Stimulated activated CD4-positive, alpha-beta T cell treated with anti-CD3 and anti-CD28 coated beads, Interleukin-1b, Interleukin-23, amount 100 ng/mL, for 1 hour (primary cell): Measurements from ENCODE around the gene COG5.

Experiments used
- DNase-seq, 2 donors: peaks; one replicate each; pipeline ENCODE4 v3.0.0-alpha.2; 2020; ENCODE audit warnings: low read depth in 2 of 2

COG5 gene

DNA sequence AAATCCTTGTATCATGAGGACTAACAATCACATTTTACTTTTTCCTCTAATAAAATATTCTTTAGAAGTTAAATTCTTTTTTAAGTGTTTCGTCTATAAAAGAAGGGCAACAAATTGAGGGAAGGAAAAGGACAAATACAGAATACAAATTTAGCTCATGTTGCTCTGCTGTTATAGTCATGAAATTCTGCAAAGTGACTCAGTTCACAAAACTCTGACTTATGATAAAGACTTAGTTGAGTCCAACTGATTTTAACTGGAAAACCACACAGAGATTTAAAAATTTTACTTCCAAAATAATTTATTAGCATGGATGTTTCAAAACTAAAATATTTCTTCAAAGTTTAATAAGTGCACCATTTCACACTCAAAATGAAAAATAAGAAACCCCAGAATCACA, 168.9 kb downstream of the COG5 start:
- DNase-seq: no peak

DNA sequence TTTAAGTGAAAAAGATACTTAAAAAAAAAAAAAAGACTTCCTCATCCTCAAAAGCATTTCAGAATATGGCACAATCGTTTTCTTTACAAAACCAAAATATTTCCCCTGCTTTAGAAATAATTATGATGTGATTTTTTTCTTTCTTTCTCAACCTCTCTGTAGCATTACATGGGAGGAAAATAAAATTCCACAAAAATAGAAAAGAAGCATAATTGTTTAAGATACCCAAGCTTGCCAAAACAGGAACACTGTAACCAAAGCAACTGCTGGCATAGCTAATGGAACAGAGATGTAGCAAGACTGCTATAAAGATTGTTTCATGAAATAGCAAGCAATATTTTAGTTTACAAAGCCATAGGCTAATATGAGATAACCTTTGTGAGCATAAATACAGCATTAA, 169.4 kb downstream of the COG5 start:
- DNase-seq: no peak

GRCh38 chr7:107392830-107393229, 170.9 kb downstream of the COG5 start:
- DNase-seq: no peak

DNA sequence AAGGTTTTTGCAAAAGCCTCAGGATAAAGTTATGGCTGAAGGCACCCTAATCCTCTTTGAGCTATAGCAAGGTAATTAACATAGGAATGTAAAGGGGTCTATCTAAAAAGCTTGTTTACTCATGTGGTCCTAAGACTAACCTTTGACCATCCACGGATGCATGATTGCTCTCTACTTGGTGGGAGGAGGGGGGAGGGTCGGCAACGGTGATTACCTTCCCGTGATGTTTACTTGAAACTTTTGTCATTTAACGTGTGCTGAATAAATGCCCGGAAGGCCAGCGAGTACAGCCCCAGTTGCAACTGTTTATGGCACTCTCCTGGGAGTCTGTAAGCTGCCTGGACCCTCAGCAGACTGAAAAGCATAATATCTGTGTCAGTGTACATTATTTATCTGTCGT, 172.8 kb downstream of the COG5 start:
- DNase-seq: no peak

GRCh38 chr7:107388604-107389003, 175.1 kb downstream of the COG5 start:
- DNase-seq: no peak

- DNase-seq: no peak
Measured at GRCh38 chr7:107387573-107388219, 176.0 kb downstream of the COG5 start.

GRCh38 chr7:107387128-107387527, 176.6 kb downstream of the COG5 start:
- DNase-seq: no peak

DNA sequence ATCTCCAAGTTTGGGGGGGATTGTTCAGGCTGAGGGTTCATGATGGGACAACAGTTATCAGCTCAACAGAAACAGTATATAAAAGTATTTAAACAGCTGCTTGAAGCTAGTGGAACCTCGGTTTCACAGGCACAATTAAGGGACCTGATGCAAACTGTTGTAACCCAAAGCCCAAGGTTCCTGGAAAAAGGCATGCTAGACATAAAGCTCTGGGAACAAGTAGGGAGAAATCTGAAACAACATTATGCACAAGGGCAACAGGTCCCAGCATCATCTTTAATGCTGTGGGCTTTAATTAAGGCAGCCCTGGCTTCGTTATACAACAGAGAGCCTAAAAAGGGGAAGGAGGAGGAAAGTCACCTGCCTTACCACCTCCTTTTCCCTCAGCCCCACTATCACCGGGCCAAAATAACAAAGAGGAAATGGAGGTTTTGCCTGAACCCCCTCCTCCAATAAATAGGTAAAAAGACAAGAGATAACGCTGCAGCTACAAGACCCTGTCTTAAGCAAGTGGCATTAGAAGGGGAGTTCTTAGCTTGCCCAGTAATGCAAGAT, 177.1 kb downstream of the COG5 start:
- no peak for DNase-seq

GRCh38 chr7:107384025-107384424, 179.7 kb downstream of the COG5 start:
- no peak for DNase-seq

- no peak for DNase-seq
Measured at GRCh38 chr7:107383203-107383602, 180.5 kb downstream of the COG5 start.

DNA sequence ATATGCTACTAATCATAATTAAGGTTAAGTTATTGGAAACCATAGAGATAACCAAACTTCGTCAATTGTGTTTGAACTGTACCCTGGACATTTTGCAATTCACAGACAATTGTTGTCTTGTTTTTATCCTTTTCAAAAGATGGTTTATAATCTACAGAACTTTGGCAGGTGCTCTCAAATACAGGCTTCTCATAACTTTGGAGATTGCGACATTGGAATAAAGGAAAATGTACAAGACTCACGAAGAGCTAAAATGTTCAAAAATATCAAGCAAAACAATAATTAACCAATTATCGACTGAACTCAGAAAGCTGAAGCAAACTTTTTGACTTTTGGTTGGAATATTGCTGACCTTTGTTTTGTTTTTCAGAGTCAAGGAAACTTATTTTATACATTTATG, 182.3 kb downstream of the COG5 start:
- no peak for DNase-seq

GRCh38 chr7:107373354-107373753, 190.4 kb downstream of the COG5 start:
- DNase-seq: no peak

GRCh38 chr7:107372298-107372697, 191.4 kb downstream of the COG5 start:
- DNase-seq: no peak

DNA sequence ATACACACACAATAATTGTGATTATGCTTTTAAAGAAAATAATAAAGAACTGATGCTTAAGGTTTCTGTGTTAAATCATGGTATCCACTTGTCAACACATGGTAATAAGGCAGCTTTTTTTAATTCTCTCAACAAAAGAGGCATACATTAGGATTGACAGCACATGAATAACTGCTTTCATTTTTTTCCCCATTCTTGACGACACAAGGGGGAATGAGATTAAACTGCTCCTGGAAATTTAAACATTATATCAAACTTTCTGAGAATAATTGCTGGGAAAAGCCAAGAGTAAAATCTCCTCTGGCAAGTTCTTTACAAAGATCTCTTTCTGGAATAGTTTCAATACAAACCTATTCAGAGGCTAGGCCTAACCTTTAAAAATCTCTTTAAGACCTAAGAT, 192.9 kb downstream of the COG5 start:
- DNase-seq: no peak

GRCh38 chr7:107364787-107365186, 198.9 kb downstream of the COG5 start:
- DNase-seq: no peak

DNA sequence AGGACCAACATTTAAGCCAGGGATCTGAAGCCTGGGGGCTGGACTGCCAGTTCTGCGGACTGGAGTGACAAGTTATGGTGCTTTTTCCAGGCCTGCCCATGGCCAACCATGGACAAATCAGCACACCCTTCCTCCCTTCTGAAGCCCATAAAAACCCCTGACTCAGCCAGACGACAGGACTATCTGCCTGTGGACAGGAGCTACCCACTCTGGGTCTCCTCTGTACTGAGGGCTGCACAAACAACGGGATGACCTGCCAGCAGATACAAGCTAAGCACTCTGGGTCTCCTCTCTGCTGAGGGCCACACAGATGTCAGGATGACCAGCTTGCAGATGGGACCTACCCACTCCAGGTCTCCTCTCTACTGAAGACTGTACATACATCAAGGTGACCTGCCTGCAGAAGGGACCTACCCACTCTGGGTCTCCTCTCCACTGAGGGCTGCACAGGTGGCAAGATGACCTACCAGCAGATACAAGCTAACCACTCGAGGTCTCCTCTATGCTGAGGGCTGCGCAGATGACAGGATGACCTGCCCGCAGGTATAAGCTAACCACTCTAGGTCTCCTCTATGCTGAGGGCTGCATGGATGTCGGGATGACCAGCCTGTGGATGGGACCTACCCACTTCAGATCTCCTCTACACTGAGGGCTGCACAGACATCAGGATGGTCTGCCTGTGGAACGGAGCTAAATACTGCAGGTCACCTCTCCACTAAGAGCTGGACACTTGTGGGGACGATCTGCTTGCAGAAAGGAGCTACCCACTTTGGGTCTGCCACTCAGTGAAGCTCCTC, 204.0 kb downstream of the COG5 start:
- no peak for DNase-seq

GRCh38 chr7:107355616-107356015, 208.1 kb downstream of the COG5 start:
- DNase-seq: no peak

DNA sequence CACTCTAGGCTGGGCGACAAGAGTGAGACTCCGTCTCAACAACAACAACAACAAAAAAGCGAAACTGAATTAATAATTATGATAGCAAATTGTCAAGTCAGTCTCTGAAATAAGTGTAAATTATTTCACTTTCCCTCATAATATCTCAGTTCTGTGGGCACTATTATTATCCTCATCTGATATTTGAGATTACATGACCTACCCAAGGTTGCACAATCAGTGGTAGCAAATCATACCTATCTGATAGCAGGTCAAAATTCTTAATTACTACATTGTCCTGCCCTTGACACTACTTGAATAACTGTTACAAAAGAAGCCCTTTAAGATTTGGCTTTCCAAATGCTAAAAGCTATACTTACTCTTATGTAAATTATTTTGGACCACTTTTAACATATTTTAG, 209.1 kb downstream of the COG5 start:
- DNase-seq: no peak

- DNase-seq: no peak
Measured at GRCh38 chr7:107353701-107354100, 210.0 kb downstream of the COG5 start.

DNA sequence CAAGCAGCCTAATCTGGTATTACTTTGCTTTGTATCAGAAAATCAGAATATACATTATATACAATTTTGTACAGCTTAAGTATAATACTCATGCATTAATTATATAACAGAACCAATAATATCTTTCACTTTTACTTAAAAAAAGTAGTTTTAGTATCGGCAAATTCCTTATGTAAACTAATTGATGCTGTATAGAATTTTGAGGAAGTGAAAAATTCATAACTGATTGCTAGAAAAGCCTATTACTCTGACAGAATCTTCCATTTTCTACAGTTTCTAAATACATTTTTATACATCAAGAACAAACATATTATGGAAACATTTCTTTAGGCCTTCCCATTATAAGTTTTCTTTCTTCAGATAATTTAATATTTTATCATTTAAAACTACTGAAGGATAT, 217.8 kb downstream of the COG5 start:
- DNase-seq: no peak

DNA sequence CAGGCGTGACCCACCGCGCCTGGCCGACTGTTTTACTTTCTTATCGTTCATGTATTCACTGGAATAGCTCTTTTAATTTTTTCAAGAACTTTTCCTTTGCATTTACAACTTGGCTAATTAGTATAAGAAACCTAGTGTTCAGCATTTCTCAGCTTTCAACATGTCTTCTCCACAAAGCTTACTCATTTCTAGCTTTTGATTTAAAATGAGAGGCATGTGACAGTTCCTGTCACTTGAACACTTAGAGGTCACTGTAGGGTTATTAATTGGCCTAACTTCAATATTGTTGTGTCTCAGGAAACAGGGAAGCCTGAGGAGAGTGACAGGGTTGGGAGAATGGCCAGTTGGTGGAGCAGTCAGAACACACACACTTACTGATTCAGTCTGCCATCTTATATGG, 218.9 kb downstream of the COG5 start:
- DNase-seq: no peak

DNA sequence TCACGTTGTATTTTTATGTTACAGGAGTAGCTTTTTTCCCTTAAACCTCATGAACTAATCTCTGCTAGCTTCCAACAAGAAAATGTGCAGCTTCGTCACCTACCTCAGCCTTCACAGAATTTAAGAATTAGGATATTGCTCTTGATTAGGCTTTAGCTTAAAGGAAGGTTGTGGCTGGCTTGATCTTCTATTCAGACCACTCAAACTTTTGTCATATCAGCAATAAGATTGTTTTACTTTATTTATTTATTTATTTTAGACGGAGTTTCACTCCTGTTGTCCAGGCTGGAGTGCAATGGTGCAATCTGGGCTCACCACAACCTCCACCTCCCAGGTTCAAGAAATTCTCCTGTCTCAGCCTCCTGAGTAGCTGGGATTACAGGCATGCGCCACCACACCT, 219.4 kb downstream of the COG5 start:
- no peak for DNase-seq

- DNase-seq: no peak
Measured at GRCh38 chr7:107338080-107338479, 225.6 kb downstream of the COG5 start.
